NCI-H1417 treated with DMSO at 0.1 percent for 48 hours (cell line): ENCODE results near the gene HTR6.

Experiments used
- DNase-seq: peaks from one replicate; lab custom pipeline; 2025; lab: John Stamatoyannopoulos, UW

HTR6 gene

GRCh38 chr1:19656780-19657466 is 7.8 kb upstream of the HTR6 start:
- DNase-seq, result no peak

GRCh38 chr1:19657511-19657910 is 7.2 kb upstream of the HTR6 start:
- DNase-seq, result no peak

- no peak for DNase-seq
Measured at GRCh38 chr1:19658186-19658585, 6.5 kb upstream of the HTR6 start.

- DNase-seq, result no peak
Measured at GRCh38 chr1:19661721-19662228, 2.9 kb upstream of the HTR6 start.

- DNase-seq, result no peak
Measured at GRCh38 chr1:19662313-19662712, 2.4 kb upstream of the HTR6 start.

GRCh38 chr1:19665186-19665495 is 466 bp downstream of the HTR6 start:
- no peak for DNase-seq

GRCh38 chr1:19665496-19666465 is 1.1 kb downstream of the HTR6 start:
- no peak for DNase-seq

GRCh38 chr1:19668888-19669287 is 4.2 kb downstream of the HTR6 start:
- DNase-seq, result no peak

- DNase-seq, result no peak
Measured at GRCh38 chr1:19670787-19671186, 6.1 kb downstream of the HTR6 start.

- DNase-seq, result no peak
Measured at GRCh38 chr1:19672237-19672636, 7.6 kb downstream of the HTR6 start.

- DNase-seq, result no peak
Measured at GRCh38 chr1:19675797-19676196, 11.1 kb downstream of the HTR6 start.

- no peak for DNase-seq
Measured at GRCh38 chr1:19676438-19676922, 11.8 kb downstream of the HTR6 start.

GRCh38 chr1:19678493-19678892 is 13.8 kb downstream of the HTR6 start:
- DNase-seq, result no peak

- no peak for DNase-seq
Measured at GRCh38 chr1:19678931-19679453, 14.3 kb downstream of the HTR6 start.

GRCh38 chr1:19679691-19680090 is 15.0 kb downstream of the HTR6 start:
- no peak for DNase-seq

GRCh38 chr1:19680644-19681043 is 16.0 kb downstream of the HTR6 start:
- DNase-seq, result no peak

GRCh38 chr1:19682257-19682656 is 17.6 kb downstream of the HTR6 start:
- DNase-seq, result no peak

GRCh38 chr1:19682901-19683300 is 18.2 kb downstream of the HTR6 start:
- DNase-seq, result no peak

GRCh38 chr1:19683351-19683750 is 18.7 kb downstream of the HTR6 start:
- DNase-seq, result no peak

GRCh38 chr1:19684677-19685076 is 20.0 kb downstream of the HTR6 start:
- DNase-seq, result no peak

- no peak for DNase-seq
Measured at GRCh38 chr1:19685994-19686393, 21.3 kb downstream of the HTR6 start.

GRCh38 chr1:19687414-19687813 is 22.7 kb downstream of the HTR6 start:
- DNase-seq, result no peak
